GM12875 (cell line): ENCODE measurements around the gene PRKAR2B.

Source experiments
- H3K4me3 ChIP-seq: one replicate; pipeline ENCODE4 v1.5.1; 2011; ENCODE audit warnings: low read depth, low read length, control low read depth
- CTCF ChIP-seq: IDR thresholded peaks from 2 replicates; pipeline ENCODE4 v1.5.1; 2011; ENCODE audit warnings: low read depth, mild to moderate bottlenecking, control low read depth, inconsistent platforms, low read length, moderate library complexity, borderline replicate concordance; ENCODE audit not compliant: insufficient read depth

PRKAR2B gene

GRCh38 chr7:107164092-107164491 is 119.6 kb downstream of the PRKAR2B start:
- H3K4me3 ChIP-seq: no peak overlapping the region
- TF ChIP-seq CTCF: no peak

GRCh38 chr7:107165341-107165740 is 120.8 kb downstream of the PRKAR2B start:
- TF ChIP-seq CTCF: no peak
- H3K4me3 ChIP-seq: no peak overlapping the region

GRCh38 chr7:107166736-107167426 is 122.4 kb downstream of the PRKAR2B start:
- no peak for TF ChIP-seq CTCF
- no peak overlapping the region for H3K4me3 ChIP-seq

GRCh38 chr7:107167483-107168232 is 123.2 kb downstream of the PRKAR2B start:
- H3K4me3 ChIP-seq: peak overlapping the region; percentile 54

GRCh38 chr7:107168233-107169119 is 124.0 kb downstream of the PRKAR2B start, which contains the start of gene HBP1:
TSS of gene HBP1 (plus strand) at chr7:107169003. CDS start at chr7:107179894, 10,891 bp downstream.
- no peak for TF ChIP-seq CTCF
- peak within 1 kb of the TSS; percentile 90 for H3K4me3 ChIP-seq

More at GRCh38 chr7:107167483-107168232, 123.2 kb downstream of the PRKAR2B start:
- no peak for TF ChIP-seq CTCF

- H3K4me3 ChIP-seq: peak overlapping the region; percentile 90
- TF ChIP-seq CTCF: no peak
Observed at GRCh38 chr7:107169120-107170050, 124.9 kb downstream of the PRKAR2B start.
